Epithelial cell of proximal tubule (primary cell): ENCODE data around the gene MGAT5. TPM values are rescaled to one million over a fixed set of nuclear protein-coding genes. Genes with fewer than 3 reads are reported as not detected.

ENCODE experiments used
- DNase-seq: peaks from one replicate; pipeline ENCODE4 v3.0.0-alpha.2; 2011; ENCODE audit warnings: low read depth
- H3K4me3 ChIP-seq: 2 replicates; pipeline ENCODE4 v1.5.1; 2011; ENCODE audit warnings: low read depth, mild to moderate bottlenecking, low read length
- CTCF ChIP-seq: conservative IDR thresholded peaks from 2 replicates; pipeline ENCODE4 v1.5.1; 2012; ENCODE audit warnings: low read depth, mild to moderate bottlenecking, low read length
- total RNA-seq: library from RNA; depleted of rRNA; stranded (reverse); fragments of >200 nt; gene quantifications from 2 replicates; pipeline ENCODE4 v1.2.3, GENCODE V29; 2015

Gene MGAT5
- total RNA-seq, 1 donor from 2014 or later = 34.0 TPM

DNA sequence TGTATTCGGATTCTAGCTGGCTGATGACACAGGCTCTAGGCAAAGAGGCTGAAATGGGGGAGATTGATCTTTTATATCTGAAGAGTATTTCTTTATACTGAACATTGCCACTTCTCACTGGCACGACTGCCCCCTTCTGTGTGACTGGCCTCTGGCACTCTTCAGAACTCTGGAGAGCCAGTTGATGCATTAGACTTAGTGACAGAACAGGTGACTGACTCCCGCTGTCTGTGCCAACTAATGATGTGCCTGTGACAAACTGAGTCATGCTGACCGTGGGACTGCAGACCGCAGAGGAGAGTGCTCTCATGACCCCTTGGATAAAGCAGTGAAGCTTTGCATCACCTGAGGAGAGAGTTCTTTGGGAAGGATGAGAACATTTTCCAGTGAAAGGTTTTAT lies 14.4 kb downstream of the MGAT5 start:
- DNase-seq = peak; percentile 50
- TF ChIP-seq CTCF = peak; percentile 20
- H3K4me3 ChIP-seq = no peak overlapping the region

DNA sequence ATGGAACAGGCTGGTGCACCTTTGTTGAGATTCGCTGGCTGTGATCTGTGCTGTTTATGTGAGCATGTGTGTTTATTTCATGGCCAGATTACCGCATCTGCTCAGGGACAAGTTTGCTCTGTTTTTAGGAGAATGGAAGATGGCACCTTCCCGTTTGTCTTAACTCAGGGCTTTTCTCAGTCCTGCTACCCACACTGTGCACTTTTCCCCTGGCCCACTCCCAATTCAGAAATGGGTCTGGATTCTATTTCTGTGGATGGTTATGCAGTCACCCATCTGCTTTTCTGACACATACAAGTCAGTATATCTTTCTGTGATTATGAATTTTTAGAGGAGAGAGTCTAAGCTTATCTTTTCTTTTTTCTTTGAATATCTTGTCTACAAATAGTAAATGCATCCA lies 15.4 kb downstream of the MGAT5 start:
- DNase-seq = no peak
- TF ChIP-seq CTCF = no peak
- H3K4me3 ChIP-seq = no peak overlapping the region

DNA sequence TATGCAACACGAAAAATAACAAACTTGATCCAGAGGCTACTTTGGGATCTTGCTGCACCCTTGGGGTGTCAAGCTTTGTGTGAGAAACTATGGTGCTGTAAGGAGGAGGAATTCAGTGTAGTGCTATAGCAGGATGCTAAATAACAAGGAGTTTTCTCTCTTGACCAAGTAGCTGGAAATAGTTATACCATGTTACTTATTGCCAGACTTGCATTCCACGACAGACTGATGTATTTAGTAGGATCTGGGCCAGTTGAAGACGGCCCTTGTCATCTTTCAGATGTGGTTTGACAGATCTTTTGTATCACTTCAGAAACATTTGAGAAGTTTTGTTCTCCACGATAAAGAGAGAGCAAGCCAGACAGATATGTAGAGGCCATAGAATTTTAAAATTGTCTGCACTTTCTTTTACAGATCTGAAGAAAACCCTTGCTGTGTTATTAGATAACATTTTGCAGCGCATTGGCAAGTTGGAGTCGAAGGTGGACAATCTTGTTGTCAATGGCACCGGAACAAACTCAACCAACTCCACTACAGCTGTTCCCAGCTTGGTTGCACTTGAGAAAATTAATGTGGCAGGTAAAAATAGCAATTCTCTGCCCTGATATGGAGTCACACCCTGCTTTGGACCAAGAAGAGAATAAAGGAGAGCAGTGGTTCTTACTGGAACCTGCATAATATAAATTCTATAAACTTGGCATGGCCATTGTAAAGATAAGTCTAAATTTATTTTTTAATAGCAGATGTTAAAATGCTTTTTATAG lies 16.3 kb downstream of the MGAT5 start:
- DNase-seq = no peak

DNA sequence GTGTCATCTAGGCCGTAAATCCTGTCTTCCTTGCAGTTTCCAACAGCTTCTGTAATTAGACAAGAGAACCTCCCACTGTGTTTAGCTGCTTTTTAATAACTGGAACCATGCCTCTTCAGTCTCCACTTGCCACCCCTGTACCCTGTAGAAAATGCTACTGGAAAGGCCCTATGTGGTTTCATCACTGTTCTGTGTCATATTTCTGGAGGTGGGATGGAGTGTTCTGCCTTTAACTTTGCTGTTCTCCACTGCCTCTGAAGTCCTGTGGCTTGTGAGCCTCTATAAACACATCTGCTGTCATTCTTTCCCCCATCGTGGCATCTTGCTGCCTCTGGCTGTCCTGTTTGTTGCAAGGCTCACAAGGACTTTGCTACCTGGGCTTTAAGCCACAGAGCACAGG lies 17.9 kb downstream of the MGAT5 start:
- H3K4me3 ChIP-seq = no peak overlapping the region
- TF ChIP-seq CTCF = no peak

More for the DNA sequence above, 16.3 kb downstream of the MGAT5 start:
- H3K4me3 ChIP-seq = no peak overlapping the region
- TF ChIP-seq CTCF = no peak

DNA sequence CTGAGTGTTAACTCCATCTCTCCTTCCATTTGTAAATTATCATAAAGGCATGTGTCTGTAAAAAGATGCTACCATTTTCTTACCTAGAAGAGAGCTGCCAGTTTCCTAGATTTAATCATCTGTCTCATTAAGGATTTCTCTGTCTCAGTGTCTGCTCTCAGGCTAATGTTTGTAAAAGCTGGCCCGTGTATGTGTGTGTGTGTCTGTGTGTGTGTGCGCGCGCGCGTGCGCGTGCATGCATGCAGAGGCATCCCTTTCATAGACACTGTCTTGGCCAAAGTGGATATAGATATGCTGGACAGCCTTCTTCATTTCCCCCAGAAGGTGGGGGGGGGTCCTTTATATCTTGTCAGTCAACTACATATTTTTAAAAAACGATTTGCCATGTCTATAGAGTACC lies 18.9 kb downstream of the MGAT5 start:
- H3K4me3 ChIP-seq = no peak overlapping the region
- no peak for DNase-seq
- TF ChIP-seq CTCF = no peak

More for the DNA sequence above, 17.9 kb downstream of the MGAT5 start:
- DNase-seq = no peak

GRCh38 chr2:134273256-134273983 lies 19.5 kb downstream of the MGAT5 start:
- no peak overlapping the region for H3K4me3 ChIP-seq
- DNase-seq = no peak
- TF ChIP-seq CTCF = no peak
